ENCODE measurements around the gene ZNF407. TPM values are rescaled to one million over a fixed set of nuclear protein-coding genes. Genes with fewer than 3 reads are reported as not detected.

ZNF407 gene
- total RNA-seq, 1 donor from 2014 or later, result 9.0 TPM

DNA sequence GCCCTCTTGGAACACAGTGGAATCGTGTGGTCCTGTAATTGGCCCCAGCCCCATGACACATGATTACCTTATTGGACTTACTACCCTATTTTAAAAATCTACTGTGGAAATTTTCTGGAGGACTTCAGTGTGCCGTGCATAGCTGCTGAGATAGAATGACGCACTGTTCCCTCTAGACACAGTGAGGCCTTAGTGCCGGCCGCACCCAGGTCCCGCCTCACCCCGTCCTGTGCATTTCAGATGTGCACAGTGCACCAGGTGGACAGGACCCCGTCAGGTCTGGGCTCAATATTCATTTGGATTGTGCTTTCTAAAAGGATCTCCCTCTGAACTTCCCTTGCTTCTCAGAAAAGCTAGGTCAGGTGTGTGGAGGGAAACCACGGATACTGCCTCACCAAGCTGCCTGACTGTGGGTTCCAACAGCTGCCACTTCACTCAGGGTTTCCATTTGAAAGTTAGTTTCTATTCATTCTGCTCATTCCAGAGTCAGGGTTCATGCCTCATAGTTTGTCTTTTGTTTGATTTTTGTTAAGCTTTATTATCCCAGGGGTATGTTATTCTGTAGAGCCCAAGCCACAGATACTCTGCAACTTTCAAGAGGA is 455.5 kb downstream of the ZNF407 start:
- Histone ChIP-seq H3K4me3 (no peak overlapping the region), H3K4me2 (no peak overlapping the region), H2AFZ (replicated peaks) (no peak overlapping the region), H3K27ac (no peak overlapping the region), H3F3A (ENCODE audit: low read depth) (no peaks in the 10 kb centered on the region), H3K9ac (no peak overlapping the region), H3K27me3 (no peaks in the 10 kb centered on the region), H3K4me1 (peaks cover 5% of the 10 kb centered on the region), H3K36me3 (no peaks in the 10 kb centered on the region), H4K20me1 (ENCODE audit: low read depth) (no peaks in the 10 kb centered on the region), H3K79me2 (ENCODE audit: low read depth) (no peaks in the 10 kb centered on the region), H3K9me3 (ENCODE audit: low read depth) (no peaks in the 10 kb centered on the region)
- Mint-ChIP-seq H3K27ac (no peak overlapping the region), H3K9me3 (no peaks in the 10 kb centered on the region), H3K4me1 (peaks cover 11% of the 10 kb centered on the region), H3K36me3 (no peaks in the 10 kb centered on the region), H3K4me3 (no peak overlapping the region), H3K27me3 (ENCODE audit: insufficient read depth, low read depth) (no peaks in the 10 kb centered on the region)
- DNase-seq (ENCODE audit: low spot score), result no peak
- no peak for TF ChIP-seq EZH2 (IDR thresholded peaks at IDR 0.05)
- no peak for TF ChIP-seq EZH2phosphoT487 (IDR thresholded peaks at IDR 0.05)
- TF ChIP-seq, protein P1, sequence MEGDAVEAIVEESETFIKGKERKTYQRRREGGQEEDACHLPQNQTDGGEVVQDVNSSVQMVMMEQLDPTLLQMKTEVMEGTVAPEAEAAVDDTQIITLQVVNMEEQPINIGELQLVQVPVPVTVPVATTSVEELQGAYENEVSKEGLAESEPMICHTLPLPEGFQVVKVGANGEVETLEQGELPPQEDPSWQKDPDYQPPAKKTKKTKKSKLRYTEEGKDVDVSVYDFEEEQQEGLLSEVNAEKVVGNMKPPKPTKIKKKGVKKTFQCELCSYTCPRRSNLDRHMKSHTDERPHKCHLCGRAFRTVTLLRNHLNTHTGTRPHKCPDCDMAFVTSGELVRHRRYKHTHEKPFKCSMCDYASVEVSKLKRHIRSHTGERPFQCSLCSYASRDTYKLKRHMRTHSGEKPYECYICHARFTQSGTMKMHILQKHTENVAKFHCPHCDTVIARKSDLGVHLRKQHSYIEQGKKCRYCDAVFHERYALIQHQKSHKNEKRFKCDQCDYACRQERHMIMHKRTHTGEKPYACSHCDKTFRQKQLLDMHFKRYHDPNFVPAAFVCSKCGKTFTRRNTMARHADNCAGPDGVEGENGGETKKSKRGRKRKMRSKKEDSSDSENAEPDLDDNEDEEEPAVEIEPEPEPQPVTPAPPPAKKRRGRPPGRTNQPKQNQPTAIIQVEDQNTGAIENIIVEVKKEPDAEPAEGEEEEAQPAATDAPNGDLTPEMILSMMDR (IDR thresholded peaks at IDR 0.05), result no peak

DNA sequence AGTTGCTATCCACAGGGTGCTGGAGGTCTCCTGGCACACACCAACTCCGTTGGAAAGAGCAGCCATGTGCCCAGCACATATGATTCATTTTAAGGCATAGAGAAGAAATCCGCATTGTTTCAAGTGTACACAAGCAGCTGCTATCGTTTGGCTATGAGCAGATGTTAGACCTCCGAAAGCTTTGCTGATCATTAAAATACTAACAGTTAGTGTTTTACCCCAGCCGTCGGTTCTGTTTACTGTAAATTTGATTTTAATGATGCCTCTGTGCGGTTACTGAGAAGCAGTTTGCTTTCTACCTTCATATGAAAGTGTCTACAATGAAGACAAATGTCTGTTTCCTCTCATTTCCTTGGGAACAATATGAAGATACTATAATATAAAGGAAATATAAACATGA is 456.4 kb downstream of the ZNF407 start:
- Histone ChIP-seq H2AFZ (replicated peaks) (no peak overlapping the region), H3K4me3 (no peak overlapping the region), H3F3A (ENCODE audit: low read depth) (no peaks in the 10 kb centered on the region), H3K27ac (no peak overlapping the region), H3K9ac (no peak overlapping the region), H3K4me2 (no peak overlapping the region), H4K20me1 (ENCODE audit: low read depth) (no peaks in the 10 kb centered on the region), H3K27me3 (no peaks in the 10 kb centered on the region), H3K36me3 (no peaks in the 10 kb centered on the region), H3K4me1 (peaks cover 5% of the 10 kb centered on the region), H3K9me3 (ENCODE audit: low read depth) (no peaks in the 10 kb centered on the region), H3K79me2 (ENCODE audit: low read depth) (no peaks in the 10 kb centered on the region)
- Mint-ChIP-seq H3K9me3 (no peaks in the 10 kb centered on the region), H3K4me3 (no peak overlapping the region), H3K27me3 (ENCODE audit: insufficient read depth, low read depth) (no peaks in the 10 kb centered on the region), H3K36me3 (no peaks in the 10 kb centered on the region), H3K27ac (no peak overlapping the region), H3K4me1 (peaks cover 14% of the 10 kb centered on the region)
- DNase-seq (ENCODE audit: low spot score), result no peak
- TF ChIP-seq EZH2phosphoT487 (IDR thresholded peaks at IDR 0.05), result no peak
- TF ChIP-seq EZH2 (IDR thresholded peaks at IDR 0.05), result no peak
- TF ChIP-seq, protein P1 (IDR thresholded peaks at IDR 0.05), result no peak

DNA sequence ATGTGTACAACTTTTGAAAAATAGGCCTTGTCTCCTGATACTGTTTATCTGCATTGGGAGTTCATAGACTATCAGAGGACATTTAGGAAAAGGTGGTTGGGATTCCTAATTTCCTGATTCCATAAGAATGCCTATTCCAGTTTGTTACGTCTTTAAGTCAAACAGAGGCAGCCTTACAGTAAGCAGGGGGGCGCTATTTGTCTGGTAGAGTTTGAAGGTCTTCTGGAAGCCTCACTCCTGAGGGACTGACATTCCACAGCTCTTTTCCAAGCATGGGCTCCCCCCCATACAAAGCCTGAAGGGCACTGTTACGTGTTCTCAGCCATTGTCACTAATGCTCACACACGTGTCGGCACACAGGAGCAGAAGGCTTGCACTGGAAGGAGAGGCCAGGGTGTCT is 456.9 kb downstream of the ZNF407 start:
- no peak overlapping the region for H3K9ac ChIP-seq
- H3K4me2 ChIP-seq, result no peak overlapping the region
- no peaks in the 10 kb centered on the region for H3K9me3 ChIP-seq (ENCODE audit: low read depth)
- TF ChIP-seq EZH2phosphoT487 (IDR thresholded peaks at IDR 0.05) (no peak), EZH2 (IDR thresholded peaks at IDR 0.05) (no peak)
- TF ChIP-seq, protein P1 (IDR thresholded peaks at IDR 0.05), result peak; percentile 12
- no peaks in the 10 kb centered on the region for H3F3A ChIP-seq (ENCODE audit: low read depth)
- H3K36me3 Mint-ChIP-seq, result no peaks in the 10 kb centered on the region
- no peak overlapping the region for H3K27ac Mint-ChIP-seq
- H2AFZ ChIP-seq (replicated peaks), result no peak overlapping the region
- no peaks in the 10 kb centered on the region for H4K20me1 ChIP-seq (ENCODE audit: low read depth)
- H3K79me2 ChIP-seq (ENCODE audit: low read depth), result no peaks in the 10 kb centered on the region
- H3K4me1 ChIP-seq, result peaks cover 5% of the 10 kb centered on the region
- H3K4me3 ChIP-seq, result no peak overlapping the region
- no peak overlapping the region for H3K4me3 Mint-ChIP-seq
- peaks cover 14% of the 10 kb centered on the region for H3K4me1 Mint-ChIP-seq
- H3K27ac ChIP-seq, result no peak overlapping the region
- no peak for DNase-seq (ENCODE audit: low spot score)
- no peaks in the 10 kb centered on the region for H3K27me3 Mint-ChIP-seq (ENCODE audit: insufficient read depth, low read depth)
- H3K27me3 ChIP-seq, result no peaks in the 10 kb centered on the region
- no peaks in the 10 kb centered on the region for H3K36me3 ChIP-seq
- no peaks in the 10 kb centered on the region for H3K9me3 Mint-ChIP-seq

Measured in neural progenitor cell (in vitro differentiated cells).